ENCODE data around the gene LCK. TPM values are rescaled to one million over a fixed set of nuclear protein-coding genes. Genes with fewer than 3 reads are reported as not detected.
"Not testable (repeated sequence)": the region's sequence is repeated elsewhere in the genome, so short reads cannot be mapped to it uniquely, and the experiment has no call there.

Gene LCK
- total RNA-seq, 4 donors from 2014 or later, result 1.1 to 6.9 (median 2.0) TPM

GRCh38 chr1:32273391-32274208 lies 22.5 kb downstream of the LCK start:
- Histone ChIP-seq H3K36me3 (no peaks in the 10 kb centered on the region), H3K9me3 (no peaks in the 10 kb centered on the region), H3K27me3 (peaks cover 0 to 45% of the 10 kb centered on the region in 2 donors), H3K4me3 (no peak overlapping the region), H3K4me1 (peaks cover 0 to 4% (median 0%) of the 10 kb centered on the region in 4 donors), H3K27ac (no peak overlapping the region)
- DNase-seq (ENCODE audit: low spot score in 2 of 2), result no peak
- 37% methylated on average over 10 of the region's 10 CpGs for WGBS, 2 donors
- TF ChIP-seq EP300 (IDR thresholded peaks at IDR 0.05), result no peak
- TF ChIP-seq CTCF (IDR thresholded peaks at IDR 0.05), result no peak
- no peak for TF ChIP-seq POLR2A (IDR thresholded peaks at IDR 0.05)

DNA sequence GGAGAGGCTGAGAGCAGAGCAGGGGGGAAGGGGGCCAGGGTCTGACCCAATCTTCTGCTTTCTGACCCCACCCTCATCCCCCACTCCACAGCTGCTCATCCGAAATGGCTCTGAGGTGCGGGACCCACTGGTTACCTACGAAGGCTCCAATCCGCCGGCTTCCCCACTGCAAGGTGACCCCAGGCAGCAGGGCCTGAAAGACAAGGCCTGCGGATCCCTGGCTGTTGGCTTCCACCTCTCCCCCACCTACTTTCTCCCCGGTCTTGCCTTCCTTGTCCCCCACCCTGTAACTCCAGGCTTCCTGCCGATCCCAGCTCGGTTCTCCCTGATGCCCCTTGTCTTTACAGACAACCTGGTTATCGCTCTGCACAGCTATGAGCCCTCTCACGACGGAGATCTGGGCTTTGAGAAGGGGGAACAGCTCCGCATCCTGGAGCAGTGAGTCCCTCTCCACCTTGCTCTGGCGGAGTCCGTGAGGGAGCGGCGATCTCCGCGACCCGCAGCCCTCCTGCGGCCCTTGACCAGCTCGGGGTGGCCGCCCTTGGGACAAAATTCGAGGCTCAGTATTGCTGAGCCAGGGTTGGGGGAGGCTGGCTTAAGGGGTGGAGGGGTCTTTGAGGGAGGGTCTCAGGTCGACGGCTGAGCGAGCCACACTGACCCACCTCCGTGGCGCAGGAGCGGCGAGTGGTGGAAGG lies 23.7 kb downstream of the LCK start:
- no peak for TF ChIP-seq CTCF (IDR thresholded peaks at IDR 0.05)
- no peak for TF ChIP-seq POLR2A (IDR thresholded peaks at IDR 0.05)
- no peak for TF ChIP-seq EP300 (IDR thresholded peaks at IDR 0.05)
- no peak for DNase-seq (ENCODE audit: low spot score in 2 of 2)
- H3K27ac ChIP-seq, result no peak overlapping the region
- H3K4me1 ChIP-seq, result peaks cover 0 to 4% (median 0%) of the 10 kb centered on the region in 4 donors
- peaks cover 0 to 45% of the 10 kb centered on the region in 2 donors for H3K27me3 ChIP-seq
- 63 to 68% methylated on average over 31 of the region's 31 CpGs for WGBS, 2 donors
- no peak overlapping the region for H3K4me3 ChIP-seq
- H3K9me3 ChIP-seq, result no peaks in the 10 kb centered on the region
- no peaks in the 10 kb centered on the region for H3K36me3 ChIP-seq

DNA sequence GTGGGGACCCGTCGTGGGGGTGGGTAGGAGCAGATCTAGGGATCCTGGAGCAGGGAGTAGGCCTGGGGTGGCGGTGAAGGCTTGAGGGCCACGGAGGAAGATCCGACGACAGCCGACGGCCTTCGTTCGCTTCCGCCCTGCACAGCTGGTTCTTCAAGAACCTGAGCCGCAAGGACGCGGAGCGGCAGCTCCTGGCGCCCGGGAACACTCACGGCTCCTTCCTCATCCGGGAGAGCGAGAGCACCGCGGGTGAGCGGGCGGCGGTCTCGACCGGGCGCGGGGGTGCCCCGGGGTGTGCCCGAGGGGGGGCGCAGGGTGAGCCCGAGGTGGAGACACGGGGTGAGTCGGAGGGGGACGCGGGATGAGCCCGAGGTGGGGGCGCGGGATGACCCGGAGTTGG lies 24.4 kb downstream of the LCK start:
- TF ChIP-seq EP300 (IDR thresholded peaks at IDR 0.05) (no peak), POLR2A (IDR thresholded peaks at IDR 0.05) (no peak), CTCF (IDR thresholded peaks at IDR 0.05) (no peak)
- H3K9me3 ChIP-seq, result no peaks in the 10 kb centered on the region
- peaks cover 0 to 45% of the 10 kb centered on the region in 2 donors for H3K27me3 ChIP-seq
- H3K27ac ChIP-seq, result no peak overlapping the region
- no peak for DNase-seq (ENCODE audit: low spot score in 2 of 2)
- no peaks in the 10 kb centered on the region for H3K36me3 ChIP-seq
- WGBS, 2 donors, result 26 to 27% methylated on average over 9 to 37 of the region's 41 CpGs
- peaks cover 0 to 4% (median 0%) of the 10 kb centered on the region in 4 donors for H3K4me1 ChIP-seq
- H3K4me3 ChIP-seq, result no peak overlapping the region

GRCh38 chr1:32276032-32276782 lies 25.1 kb downstream of the LCK start:
- peaks cover 0 to 45% of the 10 kb centered on the region in 2 donors for H3K27me3 ChIP-seq
- 77 to 80% methylated on average over 30 of the region's 30 CpGs for WGBS, 2 donors
- no peaks in the 10 kb centered on the region for H3K36me3 ChIP-seq
- no peak overlapping the region for H3K4me3 ChIP-seq
- TF ChIP-seq EP300 (IDR thresholded peaks at IDR 0.05), result no peak
- TF ChIP-seq POLR2A (IDR thresholded peaks at IDR 0.05), result no peak
- no peak for TF ChIP-seq CTCF (IDR thresholded peaks at IDR 0.05)
- no peak for DNase-seq (ENCODE audit: low spot score in 2 of 2)
- H3K4me1 ChIP-seq, result peaks cover 0 to 4% (median 0%) of the 10 kb centered on the region in 4 donors
- no peak overlapping the region for H3K27ac ChIP-seq
- H3K9me3 ChIP-seq, result no peaks in the 10 kb centered on the region

- not testable (repeated sequence) for H3K4me1 ChIP-seq; H3K27me3 ChIP-seq; H3K27ac ChIP-seq; H3K36me3 ChIP-seq; H3K4me3 ChIP-seq; H3K9me3 ChIP-seq; DNase-seq (ENCODE audit: low spot score in 2 of 2)
- 84 to 95% methylated on average over 8 of the region's 8 CpGs for WGBS, 2 donors
These were observed 33.7 kb downstream of the LCK start for GRCh38 chr1:32284777-32285176.
